Calu3 (cell line): Measurements from ENCODE around the gene RAPGEF1. TPM values are rescaled to one million over a fixed set of nuclear protein-coding genes. Genes with fewer than 3 reads are reported as not detected.

Experiments
- BruUV-seq: library from RNA; stranded (reverse); fragments of 400-500 nt; replicated peaks from 2 replicates; lab custom pipeline; 2021; lab: Mats Ljungman, UMichigan
- CTCF ChIA-PET: fragments of 300-600 bp; sonication (Branson Sonifier 250); formaldehyde crosslinking; loops from one replicate; lab custom pipeline; 2022; ENCODE audit warnings: antibody characterized with exemption; lab: Charles Lee
- DNase-seq: peaks from one replicate; pipeline ENCODE4 v3.0.0; 2022
- H3K27ac Mint-ChIP-seq: one replicate; pipeline ENCODE4 v1.8.0; 2022; ENCODE audit warnings: mixed read lengths; ENCODE audit not compliant: unreplicated experiment
- H3K27me3 Mint-ChIP-seq: one replicate; pipeline ENCODE4 v1.8.0; 2022; ENCODE audit warnings: mixed read lengths; ENCODE audit not compliant: unreplicated experiment
- H3K36me3 Mint-ChIP-seq: one replicate; pipeline ENCODE4 v1.8.0; 2022; ENCODE audit warnings: mild to moderate bottlenecking, moderate library complexity, mixed read lengths; ENCODE audit not compliant: insufficient read depth, unreplicated experiment
- H3K4me1 Mint-ChIP-seq: one replicate; pipeline ENCODE4 v1.8.0; 2022; ENCODE audit warnings: mild to moderate bottlenecking, low read depth, mixed read lengths; ENCODE audit not compliant: unreplicated experiment
- H3K4me3 Mint-ChIP-seq: one replicate; pipeline ENCODE4 v1.8.0; 2022; ENCODE audit warnings: mild to moderate bottlenecking, low read depth, moderate library complexity, mixed read lengths; ENCODE audit not compliant: unreplicated experiment
- H3K9me3 Mint-ChIP-seq: one replicate; pipeline ENCODE4 v1.8.0; 2022; ENCODE audit warnings: low read depth, mixed read lengths; ENCODE audit not compliant: unreplicated experiment
- CTCF ChIP-seq: fragments of 200-600 bp; IDR thresholded peaks from one replicate; pipeline ENCODE4 v1.8.0; 2022; ENCODE audit warnings: antibody characterized with exemption; ENCODE audit not compliant: unreplicated experiment
- intact Hi-C: fragments of 100-400 bp; cut with micrococcal nuclease; formaldehyde crosslinking; loops from one replicate; pipeline ENCODE4 v1.10.0; 2022; ENCODE audit not compliant: unreplicated experiment
- total RNA-seq: library from RNA; stranded (reverse); gene quantifications from 2 replicates; pipeline ENCODE4 v1.2.3, GENCODE V29; 2022

The RAPGEF1 gene
- total RNA-seq, 1 experiment from 2014 or later: 32.5 TPM

GRCh38 chr9:131673068-131673467, 66.8 kb downstream of the RAPGEF1 start:
- Mint-ChIP-seq H3K4me3 (no peak overlapping the region), H3K27me3 (no peaks in the 10 kb centered on the region), H3K36me3 (peaks cover 9% of the 10 kb centered on the region), H3K9me3 (no peaks in the 10 kb centered on the region), H3K4me1 (peaks cover 17% of the 10 kb centered on the region), H3K27ac (no peak overlapping the region)
- CTCF ChIA-PET: no interaction called here
- intact Hi-C loops: no loop called here
- TF ChIP-seq CTCF: no peak
- DNase-seq: no peak
- BruUV-seq: no TSS peak

GRCh38 chr9:131672451-131672850, 67.4 kb downstream of the RAPGEF1 start:
- no peak for DNase-seq
- intact Hi-C loops: no loop called here
- H3K36me3 Mint-ChIP-seq: peaks cover 9% of the 10 kb centered on the region
- no peaks in the 10 kb centered on the region for H3K9me3 Mint-ChIP-seq
- no peaks in the 10 kb centered on the region for H3K27me3 Mint-ChIP-seq
- TF ChIP-seq CTCF: no peak
- H3K27ac Mint-ChIP-seq: no peak overlapping the region
- peaks cover 11% of the 10 kb centered on the region for H3K4me1 Mint-ChIP-seq
- no peak overlapping the region for H3K4me3 Mint-ChIP-seq
- no TSS peak for BruUV-seq
- CTCF ChIA-PET: interaction anchor here (0.6 kb wide), 1 partner anchor 1358 kb away, joined by 3 read pairs; no protein-coding TSS in a partner anchor

GRCh38 chr9:131671133-131671520, 68.7 kb downstream of the RAPGEF1 start:
- H3K4me3 Mint-ChIP-seq: no peak overlapping the region
- CTCF ChIA-PET: no interaction called here
- H3K4me1 Mint-ChIP-seq: no peaks in the 10 kb centered on the region
- TF ChIP-seq CTCF: no peak
- intact Hi-C loops: no loop called here
- no peak for DNase-seq
- H3K27ac Mint-ChIP-seq: no peak overlapping the region
- BruUV-seq: no TSS peak
- H3K9me3 Mint-ChIP-seq: no peaks in the 10 kb centered on the region
- peaks cover 9% of the 10 kb centered on the region for H3K36me3 Mint-ChIP-seq
- no peaks in the 10 kb centered on the region for H3K27me3 Mint-ChIP-seq

GRCh38 chr9:131670247-131671132, 69.4 kb downstream of the RAPGEF1 start:
- H3K4me3 Mint-ChIP-seq: no peak overlapping the region
- H3K27me3 Mint-ChIP-seq: no peaks in the 10 kb centered on the region
- TF ChIP-seq CTCF: no peak
- no peak for DNase-seq
- peaks cover 9% of the 10 kb centered on the region for H3K36me3 Mint-ChIP-seq
- CTCF ChIA-PET: no interaction called here
- H3K9me3 Mint-ChIP-seq: no peaks in the 10 kb centered on the region
- intact Hi-C loops: no loop called here
- no peak overlapping the region for H3K27ac Mint-ChIP-seq
- BruUV-seq: no TSS peak
- H3K4me1 Mint-ChIP-seq: peaks cover 3% of the 10 kb centered on the region
